H9 (cell line): ENCODE results near the gene IFI27L1. TPM values are rescaled to one million over a fixed set of nuclear protein-coding genes. Genes with fewer than 3 reads are reported as not detected.

Experiments
- DNase-seq: peaks from one replicate; pipeline ENCODE4 v3.0.0-alpha.2; 2017
- H2AFZ ChIP-seq: one replicate; pipeline ENCODE4 v1.6.1; 2013; ENCODE audit warnings: mild to moderate bottlenecking, low read length, control low read depth, moderate library complexity
- H2AK5ac ChIP-seq: 2 replicates; pipeline ENCODE4 v1.6.1; 2013; ENCODE audit warnings: low read length, control low read depth, mixed read lengths; ENCODE audit not compliant: insufficient read length
- H2BK120ac ChIP-seq: one replicate; pipeline ENCODE4 v1.6.1; 2013; ENCODE audit warnings: low read depth, mild to moderate bottlenecking, low read length, control low read depth, inconsistent platforms; ENCODE audit not compliant: poor library complexity, severe bottlenecking
- H2BK12ac ChIP-seq: 2 replicates; pipeline ENCODE4 v1.6.1; 2013; ENCODE audit warnings: low read length, control low read depth, mixed read lengths, low read depth; ENCODE audit not compliant: insufficient read length
- H2BK15ac ChIP-seq: 2 replicates; pipeline ENCODE4 v1.6.1; 2013; ENCODE audit warnings: low read depth, low read length, control low read depth
- H2BK20ac ChIP-seq: one replicate; pipeline ENCODE4 v1.6.1; 2013; ENCODE audit warnings: low read depth, mild to moderate bottlenecking, low read length, control low read depth, inconsistent platforms; ENCODE audit not compliant: poor library complexity, severe bottlenecking
- H2BK5ac ChIP-seq: 2 replicates; pipeline ENCODE4 v1.6.1; 2013; ENCODE audit warnings: low read length, control low read depth, mixed read lengths; ENCODE audit not compliant: insufficient read length
- H3K14ac ChIP-seq: 2 replicates; pipeline ENCODE4 v1.6.1; 2013; ENCODE audit warnings: low read length, control low read depth; ENCODE audit not compliant: insufficient read depth
- H3K18ac ChIP-seq: 2 replicates; pipeline ENCODE4 v1.6.1; 2013; ENCODE audit warnings: low read depth, mild to moderate bottlenecking, mixed read lengths, low read length, control low read depth; ENCODE audit not compliant: insufficient read length
- H3K23ac ChIP-seq: 2 replicates; pipeline ENCODE4 v1.6.1; 2013; ENCODE audit warnings: low read length, control low read depth, mixed read lengths, low read depth; ENCODE audit not compliant: insufficient read length
- H3K23me2 ChIP-seq: 2 replicates; pipeline ENCODE4 v1.6.1; 2013; ENCODE audit warnings: low read depth, mild to moderate bottlenecking, mixed read lengths, low read length, control low read depth; ENCODE audit not compliant: insufficient read length, poor library complexity, severe bottlenecking
- H3K27ac ChIP-seq: 2 replicates; pipeline ENCODE4 v1.5.1; 2013; ENCODE audit warnings: low read length, control low read depth, mixed read lengths, low read depth; ENCODE audit not compliant: insufficient read length
- H3K27me3 ChIP-seq: 2 replicates; pipeline ENCODE4 v1.6.1; 2013; ENCODE audit warnings: low read length, control low read depth, inconsistent platforms; ENCODE audit not compliant: insufficient read depth
- H3K4ac ChIP-seq: 2 replicates; pipeline ENCODE4 v1.6.1; 2013; ENCODE audit warnings: low read depth, mild to moderate bottlenecking, control low read depth, inconsistent platforms, low read length, moderate library complexity
- H3K4me1 ChIP-seq: 2 replicates; pipeline ENCODE4 v1.6.1; 2013; ENCODE audit warnings: low read length, control low read depth, inconsistent platforms; ENCODE audit not compliant: insufficient read depth
- H3K4me2 ChIP-seq: 2 replicates; pipeline ENCODE4 v1.6.1; 2013; ENCODE audit warnings: low read length, control low read depth, mixed read lengths; ENCODE audit not compliant: insufficient read length, insufficient read depth
- H3K56ac ChIP-seq: 2 replicates; pipeline ENCODE4 v1.6.1; 2013; ENCODE audit warnings: low read depth, mild to moderate bottlenecking, mixed read lengths, low read length, control low read depth; ENCODE audit not compliant: insufficient read length
- H3K79me1 ChIP-seq: 2 replicates; pipeline ENCODE4 v1.6.1; 2013; ENCODE audit warnings: low read depth, mild to moderate bottlenecking, moderate library complexity, low read length, control low read depth, inconsistent platforms; ENCODE audit not compliant: insufficient read depth, poor library complexity, severe bottlenecking
- H3K79me2 ChIP-seq: 2 replicates; pipeline ENCODE4 v1.6.1; 2013; ENCODE audit warnings: low read length, control low read depth, inconsistent platforms; ENCODE audit not compliant: insufficient read depth
- H3K9ac ChIP-seq: 2 replicates; pipeline ENCODE4 v1.6.1; 2013; ENCODE audit warnings: low read length, control low read depth, mixed read lengths; ENCODE audit not compliant: insufficient read length; ENCODE audit errors: extremely low read depth
- H3K9me3 ChIP-seq: one replicate; pipeline ENCODE4 v1.6.1; 2013; ENCODE audit warnings: low read depth, low read length, inconsistent platforms; ENCODE audit not compliant: control insufficient read depth
- H3T11ph ChIP-seq: one replicate; pipeline ENCODE4 v1.6.1; 2013; ENCODE audit warnings: mild to moderate bottlenecking, low read length, control low read depth, inconsistent platforms
- H4K20me1 ChIP-seq: one replicate; pipeline ENCODE4 v1.6.1; 2013; ENCODE audit not compliant: control insufficient read depth, insufficient read length, insufficient read depth
- H4K5ac ChIP-seq: 2 replicates; pipeline ENCODE4 v1.6.1; 2013; ENCODE audit warnings: low read depth, mild to moderate bottlenecking, mixed read lengths, low read length, control low read depth; ENCODE audit not compliant: insufficient read length
- H4K8ac ChIP-seq: replicated peaks from 2 replicates; pipeline ENCODE4 v1.6.1; 2013; ENCODE audit warnings: low read length, control low read depth, mixed read lengths, low read depth; ENCODE audit not compliant: insufficient read length
- H4K91ac ChIP-seq: 2 replicates; pipeline ENCODE4 v1.6.1; 2013; ENCODE audit warnings: low read depth, mild to moderate bottlenecking, moderate library complexity, mixed read lengths, low read length, control low read depth; ENCODE audit not compliant: insufficient read length
- H3K27ac Mint-ChIP-seq, 3 experiments: 2 replicates in 2 of 3; 3 replicates in 1 of 3; pipeline ENCODE4 v1.8.0; 2020 to 2021; ENCODE audit warnings: mixed read lengths in 3 of 3, mild to moderate bottlenecking in 1 of 3, moderate library complexity in 1 of 3
- H3K27me3 Mint-ChIP-seq: 2 replicates; pipeline ENCODE4 v1.8.0; 2021; ENCODE audit warnings: low read depth, mild to moderate bottlenecking, moderate library complexity, mixed read lengths
- H3K36me3 Mint-ChIP-seq, 3 experiments: 2 replicates in 2 of 3; 3 replicates in 1 of 3; pipeline ENCODE4 v1.8.0; 2020 to 2021; ENCODE audit warnings: low read depth in 3 of 3, mixed read lengths in 3 of 3; ENCODE audit not compliant: insufficient read depth in 1 of 3
- H3K4me1 Mint-ChIP-seq, 2 experiments: 2 replicates each; pipeline ENCODE4 v1.8.0; 2020; ENCODE audit warnings: mixed read lengths in 2 of 2
- H3K4me3 Mint-ChIP-seq, 2 experiments: 2 replicates in 1 of 2; 3 replicates in 1 of 2; pipeline ENCODE4 v1.8.0; 2020 to 2021; ENCODE audit warnings: mild to moderate bottlenecking in 2 of 2, mixed read lengths in 2 of 2, moderate library complexity in 1 of 2
- H3K9me3 Mint-ChIP-seq, 2 experiments: 2 replicates in 1 of 2; 3 replicates in 1 of 2; pipeline ENCODE4 v1.8.0; 2020; ENCODE audit warnings: mild to moderate bottlenecking in 2 of 2, mixed read lengths in 2 of 2, moderate library complexity in 1 of 2
- WGBS: extraction: QIAGEN DNeasy Blood & Tissue Kit; methylation state at CpG from one replicate; pipeline ENCODE4 v1.1.7; 2013; ENCODE audit warnings: missing lambda C conversion rate, low lambda C conversion rate, mixed read lengths; ENCODE audit not compliant: insufficient read length; ENCODE audit errors: extremely low coverage; 5-methylcytosine and 5-hydroxymethylcytosine counted together
- total RNA-seq: library from RNA; stranded (reverse); gene quantifications from 2 replicates; pipeline ENCODE4 v1.2.1, GENCODE V29; 2021
- TF ChIP-seq, protein P1 (sequence below): fragments of 200-600 bp; sonication (generic); conservative IDR thresholded peaks from 3 replicates; pipeline ENCODE4 v1.8.0; 2021; ENCODE audit warnings: antibody characterized with exemption, mild to moderate bottlenecking

The IFI27L1 gene
- total RNA-seq, 1 experiment from 2014 or later: 27.4 TPM

DNA sequence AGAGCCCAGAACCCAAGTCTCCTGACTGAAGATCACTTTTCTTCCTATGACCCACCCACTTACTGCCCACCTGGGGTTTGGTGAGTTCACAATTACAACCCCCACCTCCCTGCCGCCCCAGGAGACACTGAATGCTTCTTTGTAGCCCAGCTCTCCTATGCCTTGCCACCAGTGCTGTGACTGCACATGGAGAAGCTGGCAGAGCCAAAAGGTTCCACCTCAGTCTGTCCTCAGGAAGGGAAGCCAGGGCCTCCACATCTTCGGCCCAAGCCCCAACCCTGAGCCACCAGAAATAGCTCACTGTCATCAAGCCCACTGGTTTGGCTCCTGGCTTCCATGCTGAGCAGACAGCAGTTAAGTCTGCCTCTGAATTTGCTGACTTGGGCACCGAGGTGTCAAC lies 29.3 kb upstream of the IFI27L1 start:
- H3K4me2 ChIP-seq: no peak overlapping the region
- peaks cover 44 to 87% (median 70%) of the 10 kb centered on the region in 3 experiments; a peak in 6 of 7 replicates for H3K36me3 Mint-ChIP-seq
- no peak overlapping the region for H3K14ac ChIP-seq
- no peak overlapping the region for H2AFZ ChIP-seq
- no peak overlapping the region for H2BK20ac ChIP-seq
- H3K23me2 ChIP-seq: no peaks in the 10 kb centered on the region
- TF ChIP-seq, protein P1, sequence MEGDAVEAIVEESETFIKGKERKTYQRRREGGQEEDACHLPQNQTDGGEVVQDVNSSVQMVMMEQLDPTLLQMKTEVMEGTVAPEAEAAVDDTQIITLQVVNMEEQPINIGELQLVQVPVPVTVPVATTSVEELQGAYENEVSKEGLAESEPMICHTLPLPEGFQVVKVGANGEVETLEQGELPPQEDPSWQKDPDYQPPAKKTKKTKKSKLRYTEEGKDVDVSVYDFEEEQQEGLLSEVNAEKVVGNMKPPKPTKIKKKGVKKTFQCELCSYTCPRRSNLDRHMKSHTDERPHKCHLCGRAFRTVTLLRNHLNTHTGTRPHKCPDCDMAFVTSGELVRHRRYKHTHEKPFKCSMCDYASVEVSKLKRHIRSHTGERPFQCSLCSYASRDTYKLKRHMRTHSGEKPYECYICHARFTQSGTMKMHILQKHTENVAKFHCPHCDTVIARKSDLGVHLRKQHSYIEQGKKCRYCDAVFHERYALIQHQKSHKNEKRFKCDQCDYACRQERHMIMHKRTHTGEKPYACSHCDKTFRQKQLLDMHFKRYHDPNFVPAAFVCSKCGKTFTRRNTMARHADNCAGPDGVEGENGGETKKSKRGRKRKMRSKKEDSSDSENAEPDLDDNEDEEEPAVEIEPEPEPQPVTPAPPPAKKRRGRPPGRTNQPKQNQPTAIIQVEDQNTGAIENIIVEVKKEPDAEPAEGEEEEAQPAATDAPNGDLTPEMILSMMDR: no peak
- no peak overlapping the region for H2BK12ac ChIP-seq
- H3K27ac ChIP-seq: no peak overlapping the region
- no peak overlapping the region for H2AK5ac ChIP-seq
- H3K79me2 ChIP-seq: no peaks in the 10 kb centered on the region
- no peak overlapping the region for H3T11ph ChIP-seq
- DNase-seq: peak; percentile 22
- no peaks in the 10 kb centered on the region for H3K9me3 Mint-ChIP-seq
- no CpG with 5 or more reads among the region's 3 CpGs for WGBS
- no peak overlapping the region for H2BK5ac ChIP-seq
- no peak overlapping the region for H2BK120ac ChIP-seq
- no peak overlapping the region for H4K91ac ChIP-seq
- H3K4me1 ChIP-seq: no peaks in the 10 kb centered on the region; the same call in 1 of the 2 replicates
- H4K8ac ChIP-seq: no peak overlapping the region
- no peak overlapping the region for H3K18ac ChIP-seq
- H3K9ac ChIP-seq: no peak overlapping the region
- H4K5ac ChIP-seq: no peak overlapping the region
- no peak overlapping the region for H3K4me3 Mint-ChIP-seq
- no peak overlapping the region for H3K4ac ChIP-seq
- no peak overlapping the region for H3K23ac ChIP-seq
- no peaks in the 10 kb centered on the region for H3K27me3 Mint-ChIP-seq
- H2BK15ac ChIP-seq: no peak overlapping the region
- no peak overlapping the region for H3K56ac ChIP-seq
- peak overlapping the region in 2 of 3 experiments; percentile 39 to 57; a peak in 3 of 7 replicates for H3K27ac Mint-ChIP-seq
- H3K4me1 Mint-ChIP-seq: peaks cover 15 to 18% of the 10 kb centered on the region in 2 experiments
- H3K9me3 ChIP-seq: no peaks in the 10 kb centered on the region
- no peaks in the 10 kb centered on the region for H4K20me1 ChIP-seq
- no peaks in the 10 kb centered on the region for H3K27me3 ChIP-seq
- no peaks in the 10 kb centered on the region for H3K79me1 ChIP-seq
